ENCODE data around the gene STK4. TPM values are rescaled to one million over a fixed set of nuclear protein-coding genes. Genes with fewer than 3 reads are reported as not detected.

The STK4 gene
- total and polyA plus RNA-seq, 12 donors: 7.1 to 39.3 (median 28.0) TPM

DNA sequence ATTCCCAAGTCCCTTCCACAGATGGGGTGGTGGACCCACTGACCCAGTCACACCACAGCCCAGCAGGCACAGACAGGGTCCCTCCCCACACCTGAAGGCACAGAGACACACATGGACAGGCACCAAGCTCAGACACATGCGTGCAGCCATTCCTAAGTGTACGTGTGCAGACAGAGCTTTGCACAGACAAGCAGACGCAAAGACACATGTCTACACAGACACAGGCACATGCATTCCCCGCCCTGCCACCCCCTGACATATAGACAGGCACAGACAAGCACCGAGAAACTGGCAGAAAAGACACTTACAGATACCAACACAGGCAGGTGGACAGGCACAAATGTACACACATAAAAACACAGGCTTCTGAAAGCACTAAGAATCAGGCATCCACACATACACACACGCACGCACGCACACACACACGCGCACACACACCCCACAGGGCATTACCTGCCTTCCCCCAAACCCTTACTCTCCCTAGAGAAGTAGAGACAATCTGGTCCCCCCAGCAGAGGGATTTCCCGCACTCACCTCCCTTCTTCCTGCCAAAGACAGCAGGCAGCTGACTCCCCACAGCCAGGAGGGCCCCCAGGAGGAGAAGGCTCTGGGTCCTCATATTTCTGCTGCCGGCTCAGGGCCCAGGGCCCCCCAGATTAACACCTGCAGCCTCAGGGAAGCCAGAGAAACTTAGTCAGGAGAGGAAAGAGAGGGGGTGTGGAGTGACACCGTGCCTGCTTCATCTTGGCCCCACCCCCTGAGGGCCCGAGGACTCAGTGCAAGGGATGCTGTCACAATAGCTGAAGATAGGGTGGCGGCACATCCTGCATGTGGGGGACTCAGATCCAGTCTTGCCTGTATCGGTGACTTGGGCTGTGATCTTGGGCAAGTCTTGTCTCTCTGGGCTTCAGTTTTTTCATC, 148.4 kb downstream of the STK4 start, which contains the start of gene WFDC5:
TSS of gene WFDC5 (minus strand) at position 710 of the 921 bp plus-strand sequence. CDS start at position 619, 91 bp downstream.
- WGBS, 4 donors: 55 to 66% (median 58%) methylated on average over 11 to 16 of the region's 16 CpGs

GRCh38 chr20:45115386-45115774, 149.1 kb downstream of the STK4 start:
- intact Hi-C loops (cut with DNase I): loop anchor here in 1 of 2 donors (10.0 kb wide), 1 partner anchor 101 kb away; no protein-coding TSS in a partner anchor
- Histone ChIP-seq H3K27me3 (peaks cover 12% of the 10 kb centered on the region), H3K9me3 (replicated peaks in 1 of 3) (no peaks in the 10 kb centered on the region), H3K36me3 (replicated peaks in 1 of 2) (no peaks in the 10 kb centered on the region), H3K4me1 (replicated peaks in 1 of 2) (no peaks in the 10 kb centered on the region), H3K27ac (no peak overlapping the region), H3K4me3 (no peak overlapping the region)
- TF ChIP-seq POLR2A (IDR thresholded peaks at IDR 0.05): no peak
- TF ChIP-seq CTCF (IDR thresholded peaks at IDR 0.05): no peak
- peak in 1 of 7 donors; percentile 17 for DNase-seq
- 52 to 77% (median 69%) methylated on average over 2 to 3 of the region's 3 CpGs for WGBS, 4 donors

More for the DNA sequence above, 148.4 kb downstream of the STK4 start, which contains the start of gene WFDC5:
- H3K36me3 ChIP-seq (replicated peaks in 1 of 2): no peaks in the 10 kb centered on the region
- TF ChIP-seq CTCF (IDR thresholded peaks at IDR 0.05) (no peak), POLR2A (IDR thresholded peaks at IDR 0.05) (no peak)
- no peaks in the 10 kb centered on the region for H3K4me1 ChIP-seq (replicated peaks in 1 of 2)
- intact Hi-C loops (cut with DNase I): loop anchor here in 1 of 2 donors (10.0 kb wide), 1 partner anchor 100 kb away; no protein-coding TSS in a partner anchor
- H3K9me3 ChIP-seq (replicated peaks in 1 of 3): no peaks in the 10 kb centered on the region
- H3K27ac ChIP-seq: no peak within 1 kb of the TSS
- no peak within 1 kb of the TSS for H3K4me3 ChIP-seq
- peaks cover 12% of the 10 kb centered on the region for H3K27me3 ChIP-seq
- peak in 1 of 7 donors; percentile 13 for DNase-seq

DNA sequence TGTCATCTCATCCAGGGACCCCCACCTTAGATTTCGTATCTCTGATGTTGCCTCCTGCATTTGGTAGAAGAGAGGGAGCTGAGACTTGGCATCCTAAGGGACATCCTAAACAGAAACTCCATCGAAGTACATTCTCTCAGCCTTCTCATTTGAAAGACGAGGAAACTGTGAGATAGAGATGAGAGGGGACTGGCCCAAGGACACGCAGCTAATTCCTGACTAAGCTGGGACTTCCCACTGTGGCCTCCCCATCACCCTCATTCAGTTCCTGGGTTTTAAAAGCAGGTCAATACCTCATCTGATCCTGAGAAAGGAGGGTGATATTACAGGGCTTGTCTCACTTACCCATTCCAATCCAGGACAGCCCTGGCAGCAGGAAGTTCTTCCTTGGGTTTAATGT, 149.5 kb downstream of the STK4 start:
- TF ChIP-seq CTCF (IDR thresholded peaks at IDR 0.05) (no peak), POLR2A (IDR thresholded peaks at IDR 0.05) (no peak)
- no peaks in the 10 kb centered on the region for H3K4me1 ChIP-seq (replicated peaks in 1 of 2)
- H3K9me3 ChIP-seq (replicated peaks in 1 of 3): no peaks in the 10 kb centered on the region
- peaks cover 12% of the 10 kb centered on the region for H3K27me3 ChIP-seq
- H3K27ac ChIP-seq: no peak overlapping the region
- intact Hi-C loops (cut with DNase I): loop anchor here in 1 of 2 donors (10.0 kb wide), 1 partner anchor 101 kb away; no protein-coding TSS in a partner anchor
- H3K36me3 ChIP-seq (replicated peaks in 1 of 2): no peaks in the 10 kb centered on the region
- 66 to 84% (median 76%) methylated on average over 4 of the region's 4 CpGs for WGBS, 4 donors
- H3K4me3 ChIP-seq: no peak overlapping the region
- no peak for DNase-seq

- intact Hi-C loops (cut with DNase I): loop anchor here in 1 of 2 donors (10.0 kb wide), 1 partner anchor 103 kb away; no protein-coding TSS in a partner anchor
- Histone ChIP-seq H3K4me3 (no peak overlapping the region), H3K27me3 (peaks cover 8% of the 10 kb centered on the region), H3K4me1 (replicated peaks in 1 of 2) (no peaks in the 10 kb centered on the region), H3K9me3 (replicated peaks in 1 of 3) (no peaks in the 10 kb centered on the region), H3K36me3 (replicated peaks in 1 of 2) (no peaks in the 10 kb centered on the region), H3K27ac (no peak overlapping the region)
- 70 to 83% (median 76%) methylated on average over 4 of the region's 4 CpGs for WGBS, 4 donors
- DNase-seq: peak in 1 of 7 donors; percentile 13
- TF ChIP-seq POLR2A (IDR thresholded peaks at IDR 0.05): no peak
- TF ChIP-seq CTCF (IDR thresholded peaks at IDR 0.05): no peak
These were observed 151.3 kb downstream of the STK4 start for GRCh38 chr20:45117581-45117980.

All from adrenal gland (tissue), 12 donors.